Cardiac septum (tissue), 1 donor: ENCODE results near the gene KCNAB1. TPM values are rescaled to one million over a fixed set of nuclear protein-coding genes. Genes with fewer than 3 reads are reported as not detected.
"Not testable (repeated sequence)": the region's sequence is repeated elsewhere in the genome, so short reads cannot be mapped to it uniquely, and the experiment has no call there.

Source experiments
- DNase-seq: peaks from one replicate; pipeline ENCODE4 v3.0.0-alpha.2; 2020; ENCODE audit warnings: low spot score
- intact Hi-C: fragments of 100-400 bp; cut with DNase I; formaldehyde crosslinking; loops from one replicate; pipeline ENCODE4 v1.14.0; 2022
- total RNA-seq: library from RNA; stranded (reverse); fragmentation: NEBNext Ultra II Directional; extraction: Animal tissue kit (Norgen Biotek cat#: 25700); gene quantifications from one replicate; pipeline ENCODE4 v1.2.1, GENCODE V29; 2021
- donor health status: DM: no; HTN: no; CAD: no.

Gene KCNAB1
- total RNA-seq, 1 donor from 2014 or later = 2.5 TPM

GRCh38 chr3:156562486-156562885 lies 442.1 kb downstream of the KCNAB1 start:
- intact Hi-C loops, DNase-seq: not testable (repeated sequence)

- intact Hi-C loops = no loop called here
- DNase-seq = no peak
Observed at GRCh38 chr3:156563900-156564682, 443.7 kb downstream of the KCNAB1 start.

- DNase-seq, intact Hi-C loops: not testable (repeated sequence)
Observed at GRCh38 chr3:156569016-156569415, 448.6 kb downstream of the KCNAB1 start.

GRCh38 chr3:156569881-156570280 lies 449.5 kb downstream of the KCNAB1 start:
- intact Hi-C loops, DNase-seq: not testable (repeated sequence)

- no peak for DNase-seq
- intact Hi-C loops = no loop called here
Observed at GRCh38 chr3:156575641-156576040, 455.3 kb downstream of the KCNAB1 start.

- intact Hi-C loops = no loop called here
Observed at GRCh38 chr3:156576051-156576450, 455.7 kb downstream of the KCNAB1 start.

GRCh38 chr3:156576651-156577348 lies 456.4 kb downstream of the KCNAB1 start:
- intact Hi-C loops = no loop called here

More at GRCh38 chr3:156576051-156576450, 455.7 kb downstream of the KCNAB1 start:
- no peak for DNase-seq

GRCh38 chr3:156577736-156578135 lies 457.4 kb downstream of the KCNAB1 start:
- intact Hi-C loops = no loop called here
- DNase-seq = no peak

More at GRCh38 chr3:156576651-156577348, 456.4 kb downstream of the KCNAB1 start:
- DNase-seq = no peak

- intact Hi-C loops = no loop called here
- no peak for DNase-seq
Observed at GRCh38 chr3:156579427-156579851, 459.1 kb downstream of the KCNAB1 start.

GRCh38 chr3:156581033-156581432 lies 460.7 kb downstream of the KCNAB1 start:
- DNase-seq = no peak
- intact Hi-C loops = no loop called here

- intact Hi-C loops = no loop called here
- no peak for DNase-seq
Observed at GRCh38 chr3:156581954-156582353, 461.6 kb downstream of the KCNAB1 start.

- intact Hi-C loops = no loop called here
- DNase-seq = no peak
Observed at GRCh38 chr3:156582532-156583183, 462.3 kb downstream of the KCNAB1 start.

GRCh38 chr3:156583469-156583868 lies 463.1 kb downstream of the KCNAB1 start:
- DNase-seq = no peak
- intact Hi-C loops = no loop called here

- intact Hi-C loops = no loop called here
- DNase-seq = no peak
Observed at GRCh38 chr3:156586905-156587759, 466.8 kb downstream of the KCNAB1 start.

- DNase-seq = no peak
- intact Hi-C loops = no loop called here
Observed at GRCh38 chr3:156587760-156588069, 467.3 kb downstream of the KCNAB1 start.

Other genes starting within 250 kb of the KCNAB1 start
- gene GMPS, start 249.9 kb upstream of the KCNAB1 start, total RNA-seq = 27.7 TPM